K562 (cell line): ENCODE results near the gene CACNA1C. TPM values are rescaled to one million over a fixed set of nuclear protein-coding genes. Genes with fewer than 3 reads are reported as not detected.

Source experiments
- ATAC-seq: fragments of 200-7000 bp; cut with Tn5 transposase; 3 replicates; pipeline ENCODE4 v1.9.1; 2020; ENCODE audit warnings: moderate library complexity
- BruUV-seq: library from RNA; stranded (reverse); fragments of 400-500 nt; replicated peaks from 2 replicates; lab custom pipeline; 2021; lab: Mats Ljungman, UMichigan
- CTCF ChIA-PET: fragments of 300-600 bp; formaldehyde crosslinking; extraction: SDS; loops from one replicate; lab custom pipeline; 2021; ENCODE audit warnings: low intra/inter-chr PET ratio; lab: Yijun Ruan, JAX
- POLR2A ChIA-PET: fragments of 300-600, 350-650 bp; sonication (Branson Sonifier 250); formaldehyde crosslinking; extraction: SDS; loops from one replicate; lab custom pipeline; 2021; ENCODE audit warnings: antibody characterized with exemption, inconsistent platforms; lab: Yijun Ruan, JAX
- DNase-seq, 4 experiments: peaks; one replicate each; pipeline versions ENCODE4 v3.0.0 to v3.0.0-alpha.2; 2011 to 2018; ENCODE audit warnings: low spot score in 3 of 4, mixed read lengths in 3 of 4; ENCODE audit errors: extremely low read depth in 1 of 4
- FAIRE-seq: peaks from 2 replicates; lab custom pipeline; 2011; peaks lifted over from hg19 to GRCh38; lab: Jason Lieb, UNC
- H2AFZ ChIP-seq: 2 replicates; pipeline ENCODE4 v1.6.0; 2011; ENCODE audit warnings: low read depth, low read length, control low read depth, inconsistent platforms
- H3K27ac ChIP-seq: fragments of 200-600 bp; 3 replicates; pipeline ENCODE4 v1.8.0; 2011; ENCODE audit warnings: low read depth, mild to moderate bottlenecking, control low read depth, inconsistent platforms, low read length, moderate library complexity, mixed read lengths; ENCODE audit errors: extremely low read depth
- H3K27me3 ChIP-seq, 2 experiments: fragments of 300-600 bp in 1 of 2; 2 replicates in 1 of 2; 3 replicates in 1 of 2; pipeline versions ENCODE4 v1.6.0 to v1.8.0; 2011; ENCODE audit warnings: inconsistent platforms in 2 of 2, low read length in 2 of 2, mild to moderate bottlenecking in 1 of 2, mixed read lengths in 1 of 2, moderate library complexity in 1 of 2; ENCODE audit not compliant: control insufficient read depth in 2 of 2, insufficient read depth in 2 of 2
- H3K36me3 ChIP-seq: fragments of 300-600 bp; 3 replicates; pipeline ENCODE4 v1.8.0; 2011; ENCODE audit warnings: mild to moderate bottlenecking, low read length, inconsistent platforms; ENCODE audit not compliant: control insufficient read depth, insufficient read depth
- H3K4me1 ChIP-seq, 2 experiments: fragments of 200-600 bp in 1 of 2; replicated peaks in 1 of 2; 2 replicates in 1 of 2; 3 replicates in 1 of 2; pipeline versions ENCODE4 v1.5.1 to v1.8.0; 2011; ENCODE audit warnings: inconsistent platforms in 2 of 2, low read length in 2 of 2, mild to moderate bottlenecking in 1 of 2, mixed read lengths in 1 of 2, moderate library complexity in 1 of 2; ENCODE audit not compliant: control insufficient read depth in 2 of 2, insufficient read depth in 2 of 2
- H3K4me2 ChIP-seq: 2 replicates; pipeline ENCODE4 v1.6.1; 2011; ENCODE audit warnings: low read length, control low read depth, inconsistent platforms, mixed read lengths; ENCODE audit not compliant: insufficient read depth
- H3K4me3 ChIP-seq: fragments of 200-600 bp; sonication (generic), shearing (Covaris generic); 2 replicates; pipeline ENCODE4 v1.5.1; 2016; ENCODE audit warnings: control low read depth, inconsistent platforms
- H3K79me2 ChIP-seq: fragments of 200-600 bp; 3 replicates; pipeline ENCODE4 v1.8.0; 2011; ENCODE audit warnings: low read length, inconsistent platforms; ENCODE audit not compliant: control insufficient read depth, insufficient read depth
- H3K9ac ChIP-seq, 2 experiments: 2 replicates each; pipeline versions ENCODE4 v1.6.0 to v1.6.1; 2011; ENCODE audit warnings: low read depth in 2 of 2, low read length in 2 of 2, control low read depth in 1 of 2, inconsistent platforms in 1 of 2, mild to moderate bottlenecking in 1 of 2, mixed read lengths in 1 of 2; ENCODE audit not compliant: insufficient read depth in 1 of 2
- H3K9me1 ChIP-seq: one replicate; pipeline ENCODE4 v1.6.0; 2011; ENCODE audit warnings: inconsistent platforms, mild to moderate bottlenecking, low read length, moderate library complexity; ENCODE audit not compliant: control insufficient read depth, insufficient read depth
- H3K9me3 ChIP-seq: replicated peaks from 2 replicates; pipeline ENCODE4 v1.5.1; 2011; ENCODE audit warnings: low read depth, low read length, inconsistent platforms; ENCODE audit not compliant: control insufficient read depth, insufficient read depth
- H4K20me1 ChIP-seq: replicated peaks from 2 replicates; pipeline ENCODE4 v1.6.1; 2011; ENCODE audit warnings: low read length, inconsistent platforms, mixed read lengths; ENCODE audit not compliant: control insufficient read depth, insufficient read depth
- BRD9 ChIP-seq: fragments of 450-650 bp; IDR thresholded peaks from 2 replicates; pipeline ENCODE4 v1.6.1; 2018; ENCODE audit warnings: low read depth; ENCODE audit not compliant: partially characterized antibody
- NCOA1 ChIP-seq: fragments of 450-650 bp; IDR thresholded peaks from 2 replicates; pipeline ENCODE4 v1.6.1; 2016; ENCODE audit warnings: low read depth
- SMARCE1 ChIP-seq: fragments of 450-650 bp; IDR thresholded peaks from 2 replicates; pipeline ENCODE4 v1.7.1; 2016; ENCODE audit warnings: mild to moderate bottlenecking
- TEAD4 ChIP-seq, 2 experiments: sonication (generic) in 1 of 2; formaldehyde crosslinking in 1 of 2; IDR thresholded peaks; 2 replicates each; pipeline versions ENCODE4 v1.6.1 to v1.8.0; 2012 to 2022; ENCODE audit warnings: borderline replicate concordance in 1 of 2, inconsistent platforms in 1 of 2, low read length in 1 of 2, mild to moderate bottlenecking in 1 of 2, missing genetic modification reagents in 1 of 2
- ZBTB17 ChIP-seq: fragments of 450-650 bp; formaldehyde crosslinking; IDR thresholded peaks from 2 replicates; pipeline ENCODE4 v1.4.0; 2020; ENCODE audit warnings: mild to moderate bottlenecking
- ZNF212 ChIP-seq: fragments of 450-650 bp; formaldehyde crosslinking; IDR thresholded peaks from 2 replicates; pipeline ENCODE4 v1.4.0; 2020; ENCODE audit warnings: mild to moderate bottlenecking
- WGBS: fragments of 100-300 bp; shearing (Covaris generic); methylation state at CpG from one replicate; pipeline ENCODE4 v1.1.6; 2016; ENCODE audit warnings: low coverage, mixed read lengths; ENCODE audit not compliant: insufficient coverage; ENCODE audit errors: missing lambda C conversion rate; 5-methylcytosine and 5-hydroxymethylcytosine counted together
- in situ Hi-C: fragments of 300-500 bp; cut with MboI; formaldehyde crosslinking; loops from 4 replicates; pipeline ENCODE4 v1.15.0; 2018; ENCODE audit warnings: inconsistent platforms, mixed read lengths
- intact Hi-C: fragments of 100-400 bp; cut with micrococcal nuclease; formaldehyde crosslinking; loops from 2 replicates; pipeline ENCODE4 v1.14.2; 2022
- polyA plus RNA-seq, 8 experiments: library from polyadenylated mRNA; depleted of rRNA in 4 of 8; stranded (reverse) in 5 of 8; unstranded in 3 of 8; fragments of >200 nt; fragmentation: Nextera tagmentation in 2 of 8; fragmentation: Illumina TruSeq in 1 of 8; extraction: Ambion mirVana in 2 of 8; extraction: Trizol in 1 of 8; gene quantifications; 2 replicates each; pipeline versions ENCODE4 v1.2.1 to v1.2.3, GENCODE V29; 2011 to 2014; ENCODE audit warnings: inconsistent platforms in 1 of 8, missing spikeins in 1 of 8
- total RNA-seq, 7 experiments: library from RNA; depleted of rRNA in 6 of 7; stranded (reverse); fragments of >200 nt in 6 of 7; fragmentation: Illumina TruSeq in 2 of 7; extraction: Trizol in 2 of 7; gene quantifications; 2 replicates each; pipeline versions ENCODE4 v1.2.1 to v1.2.3, GENCODE V29; 2011 to 2021; ENCODE audit warnings: low replicate concordance in 1 of 7

The CACNA1C gene
- total and polyA plus RNA-seq, 9 of the 15 experiments (the other 6 are each of a cell fraction or from before 2014, with no cell fraction given) = not detected

DNA sequence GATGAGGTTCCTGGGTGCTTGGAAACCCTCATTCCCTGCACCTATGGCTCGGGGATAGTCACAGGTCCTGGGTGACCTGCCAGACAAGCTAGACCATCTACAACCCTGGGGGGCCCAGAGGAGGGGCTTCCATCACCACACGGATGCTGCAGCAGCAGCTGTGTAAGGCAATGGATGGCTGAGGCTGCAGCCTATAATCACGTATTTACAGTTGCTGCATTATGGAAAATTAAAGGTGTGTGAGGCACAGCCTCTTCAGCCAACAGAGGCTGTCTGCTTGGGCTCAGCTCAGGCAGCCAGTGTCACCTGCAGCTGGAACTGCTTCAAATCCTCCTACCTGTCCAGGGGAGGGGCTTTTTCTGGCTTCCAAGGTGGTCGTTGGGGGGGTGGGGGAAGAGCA is 268.1 kb downstream of the CACNA1C start (continued):
- no peak for TF ChIP-seq NCOA1
- no peak for TF ChIP-seq SMARCE1
- no peak for TF ChIP-seq BRD9

DNA sequence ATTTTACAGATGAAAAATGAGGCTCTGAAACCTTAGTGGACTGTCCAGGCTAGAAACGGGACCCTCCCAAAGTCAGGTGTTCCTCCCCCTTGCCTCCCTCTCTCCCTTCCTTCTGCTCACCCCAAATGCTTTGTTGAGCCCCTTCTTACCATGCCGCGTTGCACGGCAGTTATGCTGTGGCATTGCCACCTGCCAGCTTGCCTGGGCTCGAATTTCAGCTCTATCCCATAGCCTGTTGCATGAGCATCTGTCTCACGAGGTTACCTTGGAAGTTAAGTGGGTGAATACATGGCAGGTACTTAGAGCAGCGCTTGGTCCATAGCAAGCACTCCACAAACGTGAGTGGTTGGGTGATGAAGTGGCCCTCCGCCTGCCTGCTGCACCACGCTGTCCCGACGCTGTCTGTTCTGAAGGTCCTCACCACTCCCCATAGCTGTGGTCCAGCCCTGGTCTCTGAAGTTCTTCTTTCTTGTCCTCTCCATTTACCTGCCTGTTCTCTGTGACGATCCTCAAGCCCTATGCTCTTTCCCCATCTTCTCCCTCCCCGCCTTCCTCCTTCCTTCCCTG is 269.9 kb downstream of the CACNA1C start:
- no peak overlapping the region for H3K4me3 ChIP-seq
- BruUV-seq = no TSS peak
- no peak for DNase-seq
- ChIA-PET POLR2A (no interaction called here), CTCF (no interaction called here)
- WGBS = 4% methylated on average over 12 of the region's 14 CpGs
- no peaks in the 10 kb centered on the region for H3K36me3 ChIP-seq
- peaks cover 0 to 19% of the 10 kb centered on the region in 2 experiments; a peak in 2 of 5 replicates for H3K27me3 ChIP-seq
- intact Hi-C loops (no loop called here), in situ Hi-C loops (no loop called here)
- no peaks in the 10 kb centered on the region for H3K9me3 ChIP-seq
- H3K9me1 ChIP-seq = no peaks in the 10 kb centered on the region
- H3K4me1 ChIP-seq = no peaks in the 10 kb centered on the region
- no peaks in the 10 kb centered on the region for H4K20me1 ChIP-seq
- H2AFZ ChIP-seq = no peak overlapping the region
- no peak for ATAC-seq
- no peak overlapping the region for H3K4me2 ChIP-seq
- no peaks in the 10 kb centered on the region for H3K79me2 ChIP-seq
- no peak overlapping the region for H3K27ac ChIP-seq
- TF ChIP-seq ZNF212 (CRISPR knock-in tag) (no peak), TEAD4 (IDR thresholded peaks at IDR 0.05; ENCODE audit: low read length) (no peak), TEAD4 (CRISPR knock-in tag; IDR thresholded peaks at IDR 0.05; ENCODE audit: borderline replicate concordance) (no peak), ZBTB17 (CRISPR knock-in tag) (no peak)
- no peak overlapping the region for H3K9ac ChIP-seq
- no peak for FAIRE-seq
